Thoracic aorta (tissue), 2 donors: ENCODE results near the gene COL13A1. TPM values are rescaled to one million over a fixed set of nuclear protein-coding genes. Genes with fewer than 3 reads are reported as not detected.

Source experiments
- ATAC-seq: fragments of 150-250 bp; one replicate; pipeline ENCODE4 v1.8.0; 2017; ENCODE audit warnings: low read depth; ENCODE audit not compliant: insufficient number of reproducible peaks, low FRiP score
- DNase-seq: peaks from one replicate; pipeline ENCODE4 v3.0.0-alpha.2; 2020; ENCODE audit warnings: low spot score
- H3K27ac ChIP-seq, 2 donors: fragments of 200-600 bp; sonication (generic); 1 replicate in 1 of 2; 2 replicates in 1 of 2; pipeline ENCODE4 v1.5.1; 2016; ENCODE audit warnings: mild to moderate bottlenecking in 2 of 2, moderate library complexity in 2 of 2
- H3K27me3 ChIP-seq: fragments of 200-600 bp; sonication (generic); replicated peaks from 2 replicates; pipeline ENCODE4 v1.6.0; 2016; ENCODE audit warnings: mild to moderate bottlenecking; ENCODE audit not compliant: insufficient read depth
- H3K36me3 ChIP-seq: fragments of 200-600 bp; sonication (generic); one replicate; pipeline ENCODE4 v1.5.1; 2016
- H3K4me1 ChIP-seq, 2 donors: fragments of 200-600 bp; sonication (generic); 1 replicate in 1 of 2; 2 replicates in 1 of 2; pipeline versions ENCODE4 v1.5.1 to v1.6.0; 2016; ENCODE audit warnings: low read depth in 2 of 2, mild to moderate bottlenecking in 1 of 2; ENCODE audit not compliant: control insufficient read depth in 1 of 2
- H3K4me3 ChIP-seq: fragments of 200-600 bp; sonication (generic); 2 replicates; pipeline ENCODE4 v1.5.1; 2016; ENCODE audit warnings: mild to moderate bottlenecking
- H3K9me3 ChIP-seq: fragments of 200-600 bp; sonication (generic); 2 replicates; pipeline ENCODE4 v1.5.1; 2016
- total RNA-seq, 2 donors: library from RNA; depleted of rRNA; stranded (reverse); fragments of >200 nt; gene quantifications; one replicate each; pipeline versions ENCODE4 v1.1.0 to v1.2.3, GENCODE V29; 2016
- TF ChIP-seq, protein P1 (sequence below): fragments of 200-600 bp; sonication (generic); IDR thresholded peaks from one replicate; pipeline ENCODE4 v1.5.1; 2019; ENCODE audit warnings: antibody characterized with exemption

The COL13A1 gene
- total RNA-seq, 2 donors from 2014 or later = 23.1 to 34.1 TPM

DNA sequence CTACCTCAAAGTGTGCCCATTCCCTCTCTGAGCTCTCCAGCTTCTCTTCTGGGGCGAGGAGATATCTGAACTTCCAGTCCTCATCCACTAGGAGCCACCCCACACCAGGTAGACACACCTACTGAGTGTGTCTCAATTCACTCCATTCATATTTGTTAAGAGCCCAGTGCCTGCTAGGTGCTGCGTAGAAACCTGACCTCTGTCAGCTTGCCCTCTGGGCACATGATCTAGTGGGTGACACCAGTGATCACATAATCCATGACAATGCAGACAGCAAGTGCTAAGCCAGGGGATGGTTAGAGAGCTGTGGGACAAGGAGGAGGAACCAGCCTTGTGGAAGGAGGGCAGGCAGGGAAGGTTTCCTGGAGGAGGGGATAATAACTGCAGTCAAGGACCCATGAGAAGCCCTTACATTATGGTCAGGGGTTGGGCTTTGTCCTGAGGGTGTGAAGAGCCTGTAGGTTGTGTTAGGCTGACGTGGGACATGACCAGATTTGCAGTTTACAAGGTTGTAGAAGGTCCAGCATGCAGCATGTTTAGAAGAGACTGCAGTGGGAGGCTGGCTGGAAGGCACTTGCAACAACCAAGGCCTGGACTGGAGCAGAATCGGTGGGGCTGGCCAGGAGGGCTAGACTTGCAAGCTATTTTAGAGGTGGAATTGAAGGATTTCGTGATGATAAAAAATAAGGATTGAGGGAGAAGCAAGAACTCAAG lies 81.8 kb downstream of the COL13A1 start:
- no peaks in the 10 kb centered on the region for H3K9me3 ChIP-seq
- H3K27me3 ChIP-seq = no peaks in the 10 kb centered on the region
- H3K27ac ChIP-seq = no peak overlapping the region
- ATAC-seq (no peak), DNase-seq (no peak)
- no peaks in the 10 kb centered on the region for H3K36me3 ChIP-seq
- TF ChIP-seq, protein P1, sequence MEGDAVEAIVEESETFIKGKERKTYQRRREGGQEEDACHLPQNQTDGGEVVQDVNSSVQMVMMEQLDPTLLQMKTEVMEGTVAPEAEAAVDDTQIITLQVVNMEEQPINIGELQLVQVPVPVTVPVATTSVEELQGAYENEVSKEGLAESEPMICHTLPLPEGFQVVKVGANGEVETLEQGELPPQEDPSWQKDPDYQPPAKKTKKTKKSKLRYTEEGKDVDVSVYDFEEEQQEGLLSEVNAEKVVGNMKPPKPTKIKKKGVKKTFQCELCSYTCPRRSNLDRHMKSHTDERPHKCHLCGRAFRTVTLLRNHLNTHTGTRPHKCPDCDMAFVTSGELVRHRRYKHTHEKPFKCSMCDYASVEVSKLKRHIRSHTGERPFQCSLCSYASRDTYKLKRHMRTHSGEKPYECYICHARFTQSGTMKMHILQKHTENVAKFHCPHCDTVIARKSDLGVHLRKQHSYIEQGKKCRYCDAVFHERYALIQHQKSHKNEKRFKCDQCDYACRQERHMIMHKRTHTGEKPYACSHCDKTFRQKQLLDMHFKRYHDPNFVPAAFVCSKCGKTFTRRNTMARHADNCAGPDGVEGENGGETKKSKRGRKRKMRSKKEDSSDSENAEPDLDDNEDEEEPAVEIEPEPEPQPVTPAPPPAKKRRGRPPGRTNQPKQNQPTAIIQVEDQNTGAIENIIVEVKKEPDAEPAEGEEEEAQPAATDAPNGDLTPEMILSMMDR = no peak
- H3K4me3 ChIP-seq = no peak overlapping the region
- H3K4me1 ChIP-seq = peaks cover 4 to 11% of the 10 kb centered on the region in 2 donors

DNA sequence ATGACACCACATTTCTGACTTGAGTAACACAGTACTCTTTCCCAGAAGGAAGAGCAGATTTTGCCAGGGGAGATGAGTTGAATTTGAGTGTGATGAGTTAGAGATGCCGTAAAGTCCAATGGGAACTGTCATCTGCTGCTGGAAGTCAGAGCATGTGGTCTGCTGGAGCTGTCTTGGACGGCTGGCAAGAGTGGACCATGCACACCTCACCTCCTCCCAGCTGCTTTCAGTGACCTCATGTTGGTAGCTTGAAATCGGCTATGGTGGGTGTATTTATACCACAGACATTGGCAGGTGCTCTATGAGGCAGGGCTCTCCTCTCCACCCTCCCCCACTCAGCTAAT lies 82.3 kb downstream of the COL13A1 start:
- no peak overlapping the region for H3K27ac ChIP-seq
- H3K27me3 ChIP-seq = no peaks in the 10 kb centered on the region
- H3K36me3 ChIP-seq = no peaks in the 10 kb centered on the region
- no peak for ATAC-seq
- DNase-seq = no peak
- TF ChIP-seq, protein P1 = no peak
- H3K4me1 ChIP-seq = peaks cover 4 to 11% of the 10 kb centered on the region in 2 donors
- no peaks in the 10 kb centered on the region for H3K9me3 ChIP-seq
- no peak overlapping the region for H3K4me3 ChIP-seq

DNA sequence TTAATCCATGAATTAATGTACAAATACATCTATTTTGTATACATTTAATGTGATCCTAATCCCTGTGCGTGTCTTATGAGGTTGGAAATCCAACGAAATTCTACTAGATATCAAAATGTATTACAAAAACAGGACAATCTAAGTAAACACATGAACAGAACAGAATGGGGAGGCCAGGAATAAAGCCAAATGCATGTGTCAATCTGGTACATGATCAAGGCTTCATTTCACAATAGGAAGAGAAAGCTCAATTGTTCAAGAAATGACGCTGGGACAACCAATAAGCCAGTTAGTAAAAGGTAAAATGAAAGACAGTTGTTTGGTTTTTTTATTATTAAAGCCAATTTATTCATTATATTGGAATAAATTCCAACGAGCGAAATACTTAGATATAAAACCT lies 83.0 kb downstream of the COL13A1 start:
- H3K4me3 ChIP-seq = no peak overlapping the region
- no peak for DNase-seq
- TF ChIP-seq, protein P1 = no peak

DNA sequence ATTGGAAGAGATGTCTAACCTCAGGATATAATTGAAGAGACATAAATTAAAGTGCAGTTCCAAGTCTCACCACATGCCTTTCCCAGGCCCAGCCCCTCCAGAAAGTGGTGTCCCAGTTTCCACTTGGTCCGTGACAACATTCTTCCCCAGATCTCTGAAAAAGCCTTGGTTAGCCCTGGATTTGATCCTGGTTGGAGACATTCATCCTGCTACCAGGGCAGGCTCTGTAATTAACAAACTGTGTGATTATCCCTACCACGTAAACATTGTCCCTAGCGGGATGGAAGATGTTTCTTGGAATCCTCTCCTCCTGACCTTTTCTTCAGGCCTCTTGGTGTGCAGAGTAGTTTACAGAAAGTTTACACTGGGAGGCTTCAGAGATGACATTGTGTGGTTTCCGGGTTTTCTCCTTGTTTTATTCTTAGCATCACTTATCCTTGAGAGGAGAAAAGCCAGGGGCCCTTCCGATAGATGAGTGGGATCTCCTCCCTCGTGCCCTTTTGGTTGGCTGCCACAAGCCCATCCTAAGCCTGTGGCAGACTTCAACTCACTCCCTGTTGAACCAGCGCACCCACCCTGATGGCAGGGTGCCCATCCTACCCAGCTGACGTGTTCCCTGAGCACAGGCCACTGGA lies 83.8 kb downstream of the COL13A1 start:
- Histone ChIP-seq H3K4me1 (peaks cover 0 to 5% of the 10 kb centered on the region in 2 donors), H3K9me3 (no peaks in the 10 kb centered on the region), H3K36me3 (peaks cover 3% of the 10 kb centered on the region), H3K4me3 (no peak overlapping the region), H3K27me3 (no peaks in the 10 kb centered on the region), H3K27ac (no peak overlapping the region)
- TF ChIP-seq, protein P1 = peak; percentile 47
- DNase-seq (no peak), ATAC-seq (no peak)

More for the DNA sequence above, 83.0 kb downstream of the COL13A1 start:
- no peak for ATAC-seq
- H3K27ac ChIP-seq = no peak overlapping the region
- no peaks in the 10 kb centered on the region for H3K27me3 ChIP-seq
- H3K4me1 ChIP-seq = peaks cover 4 to 11% of the 10 kb centered on the region in 2 donors
- no peaks in the 10 kb centered on the region for H3K9me3 ChIP-seq
- H3K36me3 ChIP-seq = peaks cover 2% of the 10 kb centered on the region

DNA sequence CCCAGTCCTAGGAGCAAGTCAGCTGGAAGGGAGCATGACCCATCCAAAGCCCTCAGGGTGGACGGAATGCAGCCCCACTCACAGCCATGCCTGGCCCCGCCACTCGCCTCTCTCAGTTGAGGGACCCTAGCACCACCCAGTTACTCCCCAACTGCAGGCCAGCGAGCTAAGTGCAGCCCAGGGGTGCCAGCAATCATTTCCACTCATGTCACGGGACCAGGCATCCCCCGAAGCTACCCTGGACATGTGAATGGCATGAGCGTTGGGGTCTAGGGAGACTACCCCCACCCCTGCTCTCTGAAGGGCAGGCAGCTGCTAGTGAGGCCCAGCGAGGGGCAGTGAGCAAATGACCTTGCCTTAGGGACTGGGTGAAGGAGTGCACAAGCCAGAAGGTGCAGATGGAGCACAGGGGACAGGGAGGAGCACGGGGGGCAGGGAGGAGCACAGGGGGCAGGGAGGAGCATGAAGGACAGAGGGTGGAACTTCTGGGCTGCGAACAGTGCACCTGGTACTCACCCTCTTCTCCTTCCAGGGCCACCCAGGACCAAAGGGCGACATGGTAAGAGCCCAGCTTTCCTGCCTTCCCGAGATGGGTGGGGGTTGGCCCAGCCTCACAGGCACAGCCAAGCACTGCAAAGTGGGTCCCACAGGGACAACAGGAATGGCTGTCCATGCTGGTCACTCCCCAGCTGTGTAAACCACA lies 87.3 kb downstream of the COL13A1 start:
- peaks cover 3% of the 10 kb centered on the region for H3K36me3 ChIP-seq
- ATAC-seq (no peak), DNase-seq (no peak)
- H3K27ac ChIP-seq = no peak overlapping the region
- no peaks in the 10 kb centered on the region for H3K4me1 ChIP-seq
- H3K27me3 ChIP-seq = no peaks in the 10 kb centered on the region
- TF ChIP-seq, protein P1 = no peak
- no peaks in the 10 kb centered on the region for H3K9me3 ChIP-seq
- H3K4me3 ChIP-seq = no peak overlapping the region
